Measurements from ENCODE around the gene TRIM27.

The TRIM27 gene

GRCh38 chr6:28887796-28888496 lies 35.8 kb downstream of the TRIM27 start:
- DNase-seq (ENCODE audit: low spot score): no peak
- TF ChIP-seq CTCF (IDR thresholded peaks at IDR 0.05; ENCODE audit: extremely low read depth, missing control alignments): no peak

DNA sequence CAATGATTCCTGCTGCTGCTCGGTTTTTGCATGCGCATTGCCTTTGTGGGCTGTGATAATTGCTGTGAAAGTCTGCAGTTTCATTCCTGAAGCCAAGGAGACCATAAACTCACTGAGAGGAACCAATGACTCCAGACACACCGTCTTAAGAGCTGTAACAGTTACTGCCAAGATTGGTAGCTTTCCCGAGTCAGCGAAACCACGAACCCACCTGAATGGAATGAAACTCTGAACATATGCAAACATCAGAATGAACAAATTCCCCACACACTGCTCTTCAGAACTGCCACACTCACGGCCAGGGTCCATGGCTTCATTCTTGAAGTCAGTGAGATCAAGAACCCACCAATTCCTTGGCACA lies 37.7 kb downstream of the TRIM27 start:
- DNase-seq (ENCODE audit: low spot score): no peak
- no peak for TF ChIP-seq CTCF (IDR thresholded peaks at IDR 0.05; ENCODE audit: extremely low read depth, missing control alignments)

DNA sequence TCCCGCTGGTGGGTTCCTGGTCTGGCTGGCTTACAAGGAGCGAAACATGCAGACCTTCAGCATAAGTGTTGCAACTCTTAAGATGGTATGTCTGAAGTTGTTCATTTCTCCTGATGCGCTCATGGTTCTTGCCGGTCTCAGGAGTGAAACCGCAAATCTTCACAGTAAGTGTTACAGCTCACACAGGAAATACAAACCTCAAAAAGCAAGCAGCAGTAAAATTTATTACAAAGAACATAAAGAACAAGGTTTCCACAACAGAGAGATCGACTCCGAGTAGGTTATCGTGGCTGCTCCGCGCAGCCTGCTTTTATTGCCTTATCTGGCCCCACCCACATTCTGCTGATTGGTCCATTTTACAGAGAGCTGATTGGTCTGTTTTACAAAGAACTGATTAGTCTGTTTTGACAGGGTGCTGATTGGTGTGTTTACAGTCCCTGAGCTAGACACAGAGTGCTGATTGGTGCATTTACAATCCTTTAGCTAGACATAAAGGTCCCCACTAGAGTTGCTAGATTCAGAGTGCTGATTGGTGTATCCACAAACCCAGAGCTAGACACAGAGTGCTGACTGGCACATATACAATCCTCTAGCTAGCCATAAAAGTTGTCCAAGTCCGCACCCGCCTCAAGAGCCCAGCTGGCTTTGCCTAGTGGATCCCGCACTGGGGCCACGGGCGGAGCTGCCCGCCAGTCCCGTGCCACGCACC lies 39.2 kb downstream of the TRIM27 start:
- TF ChIP-seq CTCF (IDR thresholded peaks at IDR 0.05; ENCODE audit: extremely low read depth, missing control alignments): no peak
- peak; percentile 21 for DNase-seq (ENCODE audit: low spot score)

- peak; percentile 70 for DNase-seq (ENCODE audit: low spot score)
These were observed 42.6 kb downstream of the TRIM27 start for GRCh38 chr6:28880894-28881780.

GRCh38 chr6:28880519-28880893 lies 43.3 kb downstream of the TRIM27 start:
- DNase-seq (ENCODE audit: low spot score): no peak
- no peak for TF ChIP-seq CTCF (IDR thresholded peaks at IDR 0.05; ENCODE audit: extremely low read depth, missing control alignments)

More at GRCh38 chr6:28880894-28881780, 42.6 kb downstream of the TRIM27 start:
- no peak for TF ChIP-seq CTCF (IDR thresholded peaks at IDR 0.05; ENCODE audit: extremely low read depth, missing control alignments)

DNA sequence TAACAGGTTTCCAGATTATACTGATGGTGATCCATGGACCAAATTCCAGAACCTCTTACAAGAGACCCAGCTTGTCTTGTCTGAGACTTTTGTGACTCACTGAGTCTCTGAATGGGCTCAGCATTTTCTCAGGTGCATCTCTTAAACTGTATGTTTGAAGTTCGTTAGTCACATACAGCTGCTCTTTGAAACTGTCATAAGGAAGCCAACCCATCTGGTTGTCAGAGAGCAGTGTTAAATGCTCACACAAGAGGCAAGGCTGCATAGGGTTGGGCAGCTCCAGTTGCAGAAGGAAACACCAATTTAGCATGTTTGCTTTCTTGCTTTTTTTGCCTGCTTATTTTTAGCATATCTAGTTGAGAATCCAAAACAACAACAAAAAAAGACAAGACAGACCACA lies 47.1 kb downstream of the TRIM27 start:
- no peak for DNase-seq (ENCODE audit: low spot score)
- no peak for TF ChIP-seq CTCF (IDR thresholded peaks at IDR 0.05; ENCODE audit: extremely low read depth, missing control alignments)

Measured in GM20000 (cell line).